Peyer's patch (tissue), 4 donors: ENCODE results near the gene DHRS3. TPM values are rescaled to one million over a fixed set of nuclear protein-coding genes. Genes with fewer than 3 reads are reported as not detected.

Source experiments
- DNase-seq, 3 donors: peaks; one replicate each; pipeline ENCODE4 v3.0.0-alpha.2; 2017 to 2019
- H3K27ac ChIP-seq, 4 donors: fragments of 200-600 bp; sonication (generic); one replicate each; pipeline ENCODE4 v1.5.1; 2016 to 2019
- H3K27me3 ChIP-seq, 2 donors: fragments of 200-600 bp; sonication (generic); one replicate each; pipeline ENCODE4 v1.5.1; 2019
- H3K36me3 ChIP-seq, 3 donors: fragments of 200-600 bp; sonication (generic); one replicate each; pipeline ENCODE4 v1.5.1; 2016 to 2019
- H3K4me1 ChIP-seq, 4 donors: fragments of 200-600 bp; sonication (generic); one replicate each; pipeline ENCODE4 v1.5.1; 2016 to 2019
- H3K4me3 ChIP-seq, 4 donors: fragments of 200-600 bp; sonication (generic); 1 replicate in 3 of 4; 2 replicates in 1 of 4; pipeline ENCODE4 v1.5.1; 2016 to 2019; ENCODE audit warnings: mild to moderate bottlenecking in 1 of 4
- H3K9me3 ChIP-seq, 4 donors: fragments of 200-600 bp; sonication (generic); one replicate each; pipeline ENCODE4 v1.5.1; 2016 to 2019; ENCODE audit warnings: mild to moderate bottlenecking in 1 of 4
- CTCF ChIP-seq, 6 experiments: fragments of 450-650 bp in 4 of 6; fragments of 200-600 bp in 2 of 6; sonication (generic) in 1 of 6; IDR thresholded peaks; one replicate each; pipeline ENCODE4 v1.5.1; 2017 to 2019; ENCODE audit warnings: antibody characterized with exemption in 6 of 6, mild to moderate bottlenecking in 3 of 6, moderate library complexity in 1 of 6
- POLR2A ChIP-seq, 2 donors: fragments of 450-650 bp; IDR thresholded peaks; one replicate each; pipeline ENCODE4 v1.5.1; 2017; ENCODE audit warnings: antibody characterized with exemption in 2 of 2, mild to moderate bottlenecking in 2 of 2, moderate library complexity in 2 of 2
- total RNA-seq, 4 donors: library from RNA; depleted of rRNA; stranded (reverse); fragments of >200 nt; gene quantifications; one replicate each; pipeline ENCODE4 v1.1.0, GENCODE V29; 2016

DHRS3 gene
- total RNA-seq, 4 donors from 2014 or later = 34.7 to 179 (median 108) TPM

- H3K4me3 ChIP-seq = no peak overlapping the region
- H3K9me3 ChIP-seq = no peaks in the 10 kb centered on the region
- H3K27ac ChIP-seq = no peak overlapping the region
- no peak for DNase-seq
- no peaks in the 10 kb centered on the region for H3K36me3 ChIP-seq
- H3K27me3 ChIP-seq = no peaks in the 10 kb centered on the region
- H3K4me1 ChIP-seq = no peaks in the 10 kb centered on the region
- TF ChIP-seq CTCF (IDR thresholded peaks at IDR 0.05) (no peak), POLR2A (IDR thresholded peaks at IDR 0.05) (no peak)
Measured at GRCh38 chr1:12629985-12630760, 12.2 kb upstream of the DHRS3 start.

- Histone ChIP-seq H3K4me1 (no peaks in the 10 kb centered on the region), H3K27me3 (no peaks in the 10 kb centered on the region), H3K4me3 (no peak overlapping the region), H3K9me3 (no peaks in the 10 kb centered on the region), H3K27ac (no peak overlapping the region), H3K36me3 (no peaks in the 10 kb centered on the region)
- TF ChIP-seq CTCF (IDR thresholded peaks at IDR 0.05) = no peak
- no peak for TF ChIP-seq POLR2A (IDR thresholded peaks at IDR 0.05)
- DNase-seq = no peak
Measured at GRCh38 chr1:12629511-12629956, 11.5 kb upstream of the DHRS3 start.

DNA sequence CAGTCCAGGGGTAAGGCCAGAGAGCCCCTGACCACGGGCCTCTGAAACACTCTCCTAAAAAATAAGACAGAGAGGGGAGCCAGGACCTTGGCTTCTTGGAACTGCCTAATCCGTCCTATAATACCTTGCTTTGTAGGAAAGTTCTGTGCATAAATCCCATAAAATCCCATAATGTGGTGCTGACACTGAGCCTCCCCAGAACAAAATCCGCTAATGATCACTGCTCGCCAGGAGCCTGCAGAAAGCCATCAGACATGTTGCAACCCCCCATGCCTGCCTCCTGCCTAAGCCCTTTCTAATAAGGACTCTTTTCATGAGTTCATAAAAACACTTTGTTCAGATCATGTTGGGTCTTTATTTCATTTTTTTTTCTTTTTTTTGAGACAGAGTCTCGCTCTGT, 9.3 kb upstream of the DHRS3 start:
- Histone ChIP-seq H3K4me1 (no peaks in the 10 kb centered on the region), H3K4me3 (no peak overlapping the region), H3K9me3 (no peaks in the 10 kb centered on the region), H3K27me3 (no peaks in the 10 kb centered on the region), H3K27ac (no peak overlapping the region), H3K36me3 (no peaks in the 10 kb centered on the region)
- DNase-seq = no peak
- TF ChIP-seq CTCF (IDR thresholded peaks at IDR 0.05) (no peak), POLR2A (IDR thresholded peaks at IDR 0.05) (no peak)

GRCh38 chr1:12626888-12627287, 8.9 kb upstream of the DHRS3 start:
- no peaks in the 10 kb centered on the region for H3K9me3 ChIP-seq
- TF ChIP-seq CTCF (IDR thresholded peaks at IDR 0.05) = no peak
- no peak for TF ChIP-seq POLR2A (IDR thresholded peaks at IDR 0.05)

GRCh38 chr1:12625276-12625675, 7.3 kb upstream of the DHRS3 start:
- H3K4me3 ChIP-seq = no peak overlapping the region
- TF ChIP-seq CTCF (IDR thresholded peaks at IDR 0.05) (no peak), POLR2A (IDR thresholded peaks at IDR 0.05) (no peak)
- no peaks in the 10 kb centered on the region for H3K9me3 ChIP-seq
- no peaks in the 10 kb centered on the region for H3K27me3 ChIP-seq
- no peak for DNase-seq
- H3K4me1 ChIP-seq = peaks cover 0 to 10% (median 0%) of the 10 kb centered on the region in 4 donors
- H3K36me3 ChIP-seq = no peaks in the 10 kb centered on the region
- H3K27ac ChIP-seq = no peak overlapping the region

More at GRCh38 chr1:12626888-12627287, 8.9 kb upstream of the DHRS3 start:
- Histone ChIP-seq H3K4me1 (no peaks in the 10 kb centered on the region), H3K36me3 (no peaks in the 10 kb centered on the region), H3K27me3 (no peaks in the 10 kb centered on the region), H3K27ac (no peak overlapping the region), H3K4me3 (no peak overlapping the region)
- no peak for DNase-seq
